ENCODE measurements around the gene OSBPL1A.

OSBPL1A gene

GRCh38 chr18:24265502-24266064, 132.0 kb downstream of the OSBPL1A start:
- TF ChIP-seq POLR2AphosphoS5 (IDR thresholded peaks at IDR 0.05; ENCODE audit: low read depth): no peak
- no peak for TF ChIP-seq SPI1 (IDR thresholded peaks at IDR 0.05; ENCODE audit: borderline replicate concordance, low read depth)
- no peak for TF ChIP-seq CTCF (IDR thresholded peaks at IDR 0.05; ENCODE audit: insufficient read depth, low read length)
- TF ChIP-seq GABPA (IDR thresholded peaks at IDR 0.05; ENCODE audit: low read depth): no peak
- TF ChIP-seq REST (IDR thresholded peaks at IDR 0.05; ENCODE audit: insufficient replicate concordance, low read depth): no peak
- no peak overlapping the region for H3K27ac ChIP-seq (replicated peaks)
- DNase-seq (ENCODE audit: low read depth in 1 of 2, low spot score in 1 of 2): no peak
- no peak overlapping the region for H3K4me3 ChIP-seq (replicated peaks; ENCODE audit: insufficient read depth, low read length)
- H3K27me3 ChIP-seq (ENCODE audit: insufficient read depth, poor library complexity, severe bottlenecking): no peaks in the 10 kb centered on the region

GRCh38 chr18:24263050-24263449, 134.6 kb downstream of the OSBPL1A start:
- DNase-seq (ENCODE audit: low read depth in 1 of 2, low spot score in 1 of 2): no peak
- TF ChIP-seq REST (IDR thresholded peaks at IDR 0.05; ENCODE audit: insufficient replicate concordance, low read depth) (no peak), SPI1 (IDR thresholded peaks at IDR 0.05; ENCODE audit: borderline replicate concordance, low read depth) (no peak), POLR2AphosphoS5 (IDR thresholded peaks at IDR 0.05; ENCODE audit: low read depth) (no peak), GABPA (IDR thresholded peaks at IDR 0.05; ENCODE audit: low read depth) (no peak), CTCF (IDR thresholded peaks at IDR 0.05; ENCODE audit: insufficient read depth, low read length) (no peak)
- H3K4me3 ChIP-seq (replicated peaks; ENCODE audit: insufficient read depth, low read length): no peak overlapping the region
- no peaks in the 10 kb centered on the region for H3K27me3 ChIP-seq (ENCODE audit: insufficient read depth, poor library complexity, severe bottlenecking)
- H3K27ac ChIP-seq (replicated peaks): no peak overlapping the region

GRCh38 chr18:24262087-24262486, 135.5 kb downstream of the OSBPL1A start:
- no peak for DNase-seq (ENCODE audit: low read depth in 1 of 2, low spot score in 1 of 2)
- Histone ChIP-seq H3K4me3 (replicated peaks; ENCODE audit: insufficient read depth, low read length) (no peak overlapping the region), H3K27ac (replicated peaks) (no peak overlapping the region), H3K27me3 (ENCODE audit: insufficient read depth, poor library complexity, severe bottlenecking) (no peaks in the 10 kb centered on the region)
- TF ChIP-seq REST (IDR thresholded peaks at IDR 0.05; ENCODE audit: insufficient replicate concordance, low read depth) (no peak), CTCF (IDR thresholded peaks at IDR 0.05; ENCODE audit: insufficient read depth, low read length) (no peak), GABPA (IDR thresholded peaks at IDR 0.05; ENCODE audit: low read depth) (no peak), SPI1 (IDR thresholded peaks at IDR 0.05; ENCODE audit: borderline replicate concordance, low read depth) (no peak), POLR2AphosphoS5 (IDR thresholded peaks at IDR 0.05; ENCODE audit: low read depth) (no peak)

Measured in HL-60 (cell line).